ENCODE results near the gene CSNK2B.

Gene CSNK2B

GRCh38 chr6:31691078-31691463 lies 25.2 kb downstream of the CSNK2B start:
- Histone ChIP-seq H3K4me1 (no peaks in the 10 kb centered on the region), H3K4me3 (ENCODE audit: low read depth, low read length) (no peak overlapping the region), H3K27me3 (ENCODE audit: control insufficient read depth, insufficient read depth, low read length) (no peaks in the 10 kb centered on the region), H2AFZ (no peak overlapping the region), H3K27ac (no peak overlapping the region), H3K79me2 (no peaks in the 10 kb centered on the region), H3K9me3 (ENCODE audit: control insufficient read depth, low read length) (no peaks in the 10 kb centered on the region), H3K4me2 (ENCODE audit: low read length) (no peak overlapping the region), H3K9ac (no peak overlapping the region), H3K36me3 (ENCODE audit: control insufficient read depth, insufficient read depth, low read length) (no peaks in the 10 kb centered on the region)
- TF ChIP-seq, protein P1, sequence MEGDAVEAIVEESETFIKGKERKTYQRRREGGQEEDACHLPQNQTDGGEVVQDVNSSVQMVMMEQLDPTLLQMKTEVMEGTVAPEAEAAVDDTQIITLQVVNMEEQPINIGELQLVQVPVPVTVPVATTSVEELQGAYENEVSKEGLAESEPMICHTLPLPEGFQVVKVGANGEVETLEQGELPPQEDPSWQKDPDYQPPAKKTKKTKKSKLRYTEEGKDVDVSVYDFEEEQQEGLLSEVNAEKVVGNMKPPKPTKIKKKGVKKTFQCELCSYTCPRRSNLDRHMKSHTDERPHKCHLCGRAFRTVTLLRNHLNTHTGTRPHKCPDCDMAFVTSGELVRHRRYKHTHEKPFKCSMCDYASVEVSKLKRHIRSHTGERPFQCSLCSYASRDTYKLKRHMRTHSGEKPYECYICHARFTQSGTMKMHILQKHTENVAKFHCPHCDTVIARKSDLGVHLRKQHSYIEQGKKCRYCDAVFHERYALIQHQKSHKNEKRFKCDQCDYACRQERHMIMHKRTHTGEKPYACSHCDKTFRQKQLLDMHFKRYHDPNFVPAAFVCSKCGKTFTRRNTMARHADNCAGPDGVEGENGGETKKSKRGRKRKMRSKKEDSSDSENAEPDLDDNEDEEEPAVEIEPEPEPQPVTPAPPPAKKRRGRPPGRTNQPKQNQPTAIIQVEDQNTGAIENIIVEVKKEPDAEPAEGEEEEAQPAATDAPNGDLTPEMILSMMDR (IDR thresholded peaks at IDR 0.05), result no peak

- Histone ChIP-seq H3K9ac (no peak overlapping the region), H2AFZ (no peak overlapping the region), H3K27ac (no peak overlapping the region), H3K79me2 (no peaks in the 10 kb centered on the region), H3K4me1 (no peaks in the 10 kb centered on the region), H3K36me3 (ENCODE audit: control insufficient read depth, insufficient read depth, low read length) (no peaks in the 10 kb centered on the region), H3K4me3 (ENCODE audit: low read depth, low read length) (no peak overlapping the region), H3K27me3 (ENCODE audit: control insufficient read depth, insufficient read depth, low read length) (no peaks in the 10 kb centered on the region), H3K4me2 (ENCODE audit: low read length) (no peak overlapping the region), H3K9me3 (ENCODE audit: control insufficient read depth, low read length) (no peaks in the 10 kb centered on the region)
- TF ChIP-seq, protein P1 (IDR thresholded peaks at IDR 0.05), result no peak
Measured at GRCh38 chr6:31691564-31692108, 25.8 kb downstream of the CSNK2B start.

GRCh38 chr6:31692353-31692752 lies 26.5 kb downstream of the CSNK2B start:
- TF ChIP-seq, protein P1 (IDR thresholded peaks at IDR 0.05), result no peak
- Histone ChIP-seq H3K9me3 (ENCODE audit: control insufficient read depth, low read length) (no peaks in the 10 kb centered on the region), H3K4me2 (ENCODE audit: low read length) (no peak overlapping the region), H3K27me3 (ENCODE audit: control insufficient read depth, insufficient read depth, low read length) (no peaks in the 10 kb centered on the region), H3K79me2 (no peaks in the 10 kb centered on the region), H3K36me3 (ENCODE audit: control insufficient read depth, insufficient read depth, low read length) (no peaks in the 10 kb centered on the region), H3K4me1 (no peaks in the 10 kb centered on the region), H3K4me3 (ENCODE audit: low read depth, low read length) (no peak overlapping the region), H3K9ac (no peak overlapping the region), H2AFZ (no peak overlapping the region), H3K27ac (no peak overlapping the region)

GRCh38 chr6:31692886-31693285 lies 27.0 kb downstream of the CSNK2B start:
- Histone ChIP-seq H3K79me2 (no peaks in the 10 kb centered on the region), H3K4me1 (no peaks in the 10 kb centered on the region), H3K4me2 (ENCODE audit: low read length) (no peak overlapping the region), H3K27ac (no peak overlapping the region), H3K36me3 (ENCODE audit: control insufficient read depth, insufficient read depth, low read length) (no peaks in the 10 kb centered on the region), H3K9ac (no peak overlapping the region), H2AFZ (no peak overlapping the region), H3K9me3 (ENCODE audit: control insufficient read depth, low read length) (no peaks in the 10 kb centered on the region), H3K27me3 (ENCODE audit: control insufficient read depth, insufficient read depth, low read length) (no peaks in the 10 kb centered on the region), H3K4me3 (ENCODE audit: low read depth, low read length) (no peak overlapping the region)
- TF ChIP-seq, protein P1 (IDR thresholded peaks at IDR 0.05), result no peak

GRCh38 chr6:31693535-31693934 lies 27.7 kb downstream of the CSNK2B start:
- Histone ChIP-seq H3K4me2 (ENCODE audit: low read length) (no peak overlapping the region), H3K79me2 (no peaks in the 10 kb centered on the region), H3K9me3 (ENCODE audit: control insufficient read depth, low read length) (no peaks in the 10 kb centered on the region), H3K9ac (no peak overlapping the region), H3K27me3 (ENCODE audit: control insufficient read depth, insufficient read depth, low read length) (no peaks in the 10 kb centered on the region), H3K27ac (no peak overlapping the region), H3K36me3 (ENCODE audit: control insufficient read depth, insufficient read depth, low read length) (no peaks in the 10 kb centered on the region), H2AFZ (no peak overlapping the region), H3K4me3 (ENCODE audit: low read depth, low read length) (no peak overlapping the region), H3K4me1 (no peaks in the 10 kb centered on the region)
- TF ChIP-seq, protein P1 (IDR thresholded peaks at IDR 0.05), result no peak
